ENCODE results near the gene PRPF38B. TPM values are rescaled to one million over a fixed set of nuclear protein-coding genes. Genes with fewer than 3 reads are reported as not detected.
A peak's percentile ranks its signal among the peaks of the same experiment; 100 is the strongest.

Gene PRPF38B
- total RNA-seq, 1 donor: 14.1 TPM

- peak overlapping the region; percentile 22 for H3K4me2 ChIP-seq (ENCODE audit: insufficient read depth, low read length)
- no peaks in the 10 kb centered on the region for H3K9me3 ChIP-seq (ENCODE audit: low read depth, low read length)
- no peaks in the 10 kb centered on the region for H3K27me3 ChIP-seq (ENCODE audit: insufficient read depth, low read length)
- DNase-seq (ENCODE audit: insufficient read length, low spot score, missing footprints): no peak
- H3K27ac ChIP-seq (ENCODE audit: low read depth, low read length): peak overlapping the region; percentile 93
- peak overlapping the region; percentile 81 for H2AFZ ChIP-seq (ENCODE audit: low read length)
- peak overlapping the region; percentile 91 for H3K4me3 ChIP-seq (ENCODE audit: insufficient read depth, low read length)
- peaks cover 3% of the 10 kb centered on the region for H3K4me1 ChIP-seq (ENCODE audit: insufficient read depth, low read length)
- H4K20me1 ChIP-seq (ENCODE audit: insufficient read depth, low read length): peaks cover 16% of the 10 kb centered on the region
- H3K79me2 ChIP-seq (ENCODE audit: insufficient read depth, low read length): peaks cover 37% of the 10 kb centered on the region
- peaks cover 4% of the 10 kb centered on the region for H3K36me3 ChIP-seq (ENCODE audit: insufficient read depth, low read length)
- TF ChIP-seq CTCF (IDR thresholded peaks at IDR 0.05; ENCODE audit: extremely low read depth, low read depth, low read length): no peak
Observed at GRCh38 chr1:108745980-108746381, 53.9 kb downstream of the PRPF38B start.

GRCh38 chr1:108746382-108747170 is 54.5 kb downstream of the PRPF38B start, which contains the start of gene STXBP3:
TSS of gene STXBP3 (plus strand) at chr1:108746674. CDS start at chr1:108746738, 64 bp downstream.
- Histone ChIP-seq H3K79me2 (ENCODE audit: insufficient read depth, low read length) (peaks cover 40% of the 10 kb centered on the region), H3K4me3 (ENCODE audit: insufficient read depth, low read length) (peak within 1 kb of the TSS; percentile 91), H3K27ac (ENCODE audit: low read depth, low read length) (peak within 1 kb of the TSS; percentile 93), H3K4me2 (ENCODE audit: insufficient read depth, low read length) (peak within 1 kb of the TSS; percentile 94), H3K4me1 (ENCODE audit: insufficient read depth, low read length) (peaks cover 3% of the 10 kb centered on the region), H3K36me3 (ENCODE audit: insufficient read depth, low read length) (peaks cover 4% of the 10 kb centered on the region), H3K27me3 (ENCODE audit: insufficient read depth, low read length) (no peaks in the 10 kb centered on the region), H4K20me1 (ENCODE audit: insufficient read depth, low read length) (peaks cover 18% of the 10 kb centered on the region), H2AFZ (ENCODE audit: low read length) (peak within 1 kb of the TSS; percentile 93), H3K9me3 (ENCODE audit: low read depth, low read length) (no peaks in the 10 kb centered on the region)
- DNase-seq (ENCODE audit: insufficient read length, low spot score, missing footprints): peak; percentile 95
- peak; percentile 96 for TF ChIP-seq CTCF (IDR thresholded peaks at IDR 0.05; ENCODE audit: extremely low read depth, low read depth, low read length)

GRCh38 chr1:108747171-108747850 is 55.2 kb downstream of the PRPF38B start:
- H3K36me3 ChIP-seq (ENCODE audit: insufficient read depth, low read length): peaks cover 8% of the 10 kb centered on the region
- no peak for TF ChIP-seq CTCF (IDR thresholded peaks at IDR 0.05; ENCODE audit: extremely low read depth, low read depth, low read length)
- peak; percentile 93 for DNase-seq (ENCODE audit: insufficient read length, low spot score, missing footprints)
- H2AFZ ChIP-seq (ENCODE audit: low read length): peak overlapping the region; percentile 93
- H3K27me3 ChIP-seq (ENCODE audit: insufficient read depth, low read length): no peaks in the 10 kb centered on the region
- peaks cover 3% of the 10 kb centered on the region for H3K4me1 ChIP-seq (ENCODE audit: insufficient read depth, low read length)
- H3K9me3 ChIP-seq (ENCODE audit: low read depth, low read length): no peaks in the 10 kb centered on the region
- H3K27ac ChIP-seq (ENCODE audit: low read depth, low read length): peak overlapping the region; percentile 93
- H3K4me2 ChIP-seq (ENCODE audit: insufficient read depth, low read length): peak overlapping the region; percentile 94
- peaks cover 43% of the 10 kb centered on the region for H3K79me2 ChIP-seq (ENCODE audit: insufficient read depth, low read length)
- H4K20me1 ChIP-seq (ENCODE audit: insufficient read depth, low read length): peaks cover 19% of the 10 kb centered on the region
- H3K4me3 ChIP-seq (ENCODE audit: insufficient read depth, low read length): peak overlapping the region; percentile 91

DNA sequence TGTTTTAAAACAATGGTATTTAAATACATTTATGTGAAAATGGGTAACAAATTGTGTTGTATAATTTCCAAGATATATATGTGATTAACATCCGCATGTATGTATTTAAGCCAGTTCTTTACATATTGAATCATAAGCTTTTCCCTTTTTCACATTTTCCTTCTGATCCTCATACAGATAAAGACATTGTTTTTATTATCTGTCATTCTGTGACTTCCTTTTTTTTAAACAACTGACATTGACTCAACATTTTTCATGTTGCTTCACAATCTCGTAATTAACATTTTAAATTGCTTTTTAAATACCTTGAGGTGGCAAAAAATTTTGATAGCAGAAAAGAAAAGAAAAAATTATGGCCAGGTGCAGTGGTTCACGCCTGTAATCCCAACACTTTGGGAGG is 55.8 kb downstream of the PRPF38B start:
- H3K36me3 ChIP-seq (ENCODE audit: insufficient read depth, low read length): peaks cover 13% of the 10 kb centered on the region
- peak overlapping the region; percentile 93 for H3K27ac ChIP-seq (ENCODE audit: low read depth, low read length)
- peaks cover 45% of the 10 kb centered on the region for H3K79me2 ChIP-seq (ENCODE audit: insufficient read depth, low read length)
- peak overlapping the region; percentile 94 for H3K4me2 ChIP-seq (ENCODE audit: insufficient read depth, low read length)
- no peak for TF ChIP-seq CTCF (IDR thresholded peaks at IDR 0.05; ENCODE audit: extremely low read depth, low read depth, low read length)
- H3K4me3 ChIP-seq (ENCODE audit: insufficient read depth, low read length): peak overlapping the region; percentile 91
- peaks cover 3% of the 10 kb centered on the region for H3K4me1 ChIP-seq (ENCODE audit: insufficient read depth, low read length)
- H3K9me3 ChIP-seq (ENCODE audit: low read depth, low read length): no peaks in the 10 kb centered on the region
- no peak for DNase-seq (ENCODE audit: insufficient read length, low spot score, missing footprints)
- H4K20me1 ChIP-seq (ENCODE audit: insufficient read depth, low read length): peaks cover 21% of the 10 kb centered on the region
- H3K27me3 ChIP-seq (ENCODE audit: insufficient read depth, low read length): no peaks in the 10 kb centered on the region
- no peak overlapping the region for H2AFZ ChIP-seq (ENCODE audit: low read length)
